Measurements from ENCODE around the gene SLC27A5. TPM values are rescaled to one million over a fixed set of nuclear protein-coding genes. Genes with fewer than 3 reads are reported as not detected.

The SLC27A5 gene
- total and polyA plus RNA-seq, 8 donors, result 0.87 to 18.4 (median 3.3) TPM; not detected in 1

- H3K36me3 ChIP-seq, result peaks cover 15 to 19% (median 17%) of the 10 kb centered on the region in 4 donors
- TF ChIP-seq CTCF (IDR thresholded peaks at IDR 0.05) (no peak), EP300 (IDR thresholded peaks at IDR 0.05) (no peak), POLR2AphosphoS5 (IDR thresholded peaks at IDR 0.05) (no peak), POLR2A (IDR thresholded peaks at IDR 0.05) (no peak)
- intact Hi-C loops (cut with DNase I; ENCODE audit: low total_unique reads), result no loop called here
- peaks cover 57 to 70% (median 66%) of the 10 kb centered on the region in 4 donors for H3K4me1 ChIP-seq
- H3K27me3 ChIP-seq, result peaks cover 0 to 20% (median 9%) of the 10 kb centered on the region in 3 donors
- peak overlapping the region; percentile 72 to 88 (median 80) for H3K4me3 ChIP-seq
- H3K9me3 ChIP-seq, result no peaks in the 10 kb centered on the region
- H3K27ac ChIP-seq, result peak overlapping the region; percentile 100
- 76 to 80% (median 76%) methylated on average over 8 of the region's 8 CpGs for WGBS, 5 donors
- no peak for DNase-seq
Observed at GRCh38 chr19:58560007-58560887, 48.5 kb upstream of the SLC27A5 start.

- WGBS, 5 donors, result 1 to 2% (median 1%) methylated on average over 22 to 33 of the region's 33 CpGs
- H3K4me3 ChIP-seq, result peak overlapping the region; percentile 72 to 88 (median 80)
- no peak for TF ChIP-seq EP300 (IDR thresholded peaks at IDR 0.05)
- no peak for TF ChIP-seq CTCF (IDR thresholded peaks at IDR 0.05)
- peak; percentile 63 to 85 (median 82) for TF ChIP-seq POLR2AphosphoS5 (IDR thresholded peaks at IDR 0.05)
- TF ChIP-seq POLR2A (IDR thresholded peaks at IDR 0.05), result peak in 2 of 4 donors; percentile 53 to 62
- DNase-seq, result peak; percentile 88 to 97
- H3K4me1 ChIP-seq, result peaks cover 58 to 73% (median 71%) of the 10 kb centered on the region in 4 donors
- H3K9me3 ChIP-seq, result no peaks in the 10 kb centered on the region
- peaks cover 15 to 19% (median 17%) of the 10 kb centered on the region in 4 donors for H3K36me3 ChIP-seq
- H3K27ac ChIP-seq, result peak overlapping the region; percentile 100
- intact Hi-C loops (cut with DNase I; ENCODE audit: low total_unique reads), result no loop called here
- H3K27me3 ChIP-seq, result peaks cover 0 to 20% (median 9%) of the 10 kb centered on the region in 3 donors
Observed at GRCh38 chr19:58559275-58560006, 47.6 kb upstream of the SLC27A5 start.

- WGBS, 5 donors, result 0 to 1% (median 0%) methylated on average over 21 to 76 of the region's 76 CpGs
- Histone ChIP-seq H3K4me3 (peak overlapping the region; percentile 72 to 88 (median 80)), H3K9me3 (no peaks in the 10 kb centered on the region), H3K27me3 (peaks cover 0 to 20% (median 9%) of the 10 kb centered on the region in 3 donors), H3K36me3 (peaks cover 15 to 21% (median 17%) of the 10 kb centered on the region in 4 donors), H3K4me1 (peaks cover 64 to 77% (median 77%) of the 10 kb centered on the region in 4 donors), H3K27ac (peak overlapping the region; percentile 100)
- peak; percentile 99 to 100 for DNase-seq
- TF ChIP-seq POLR2AphosphoS5 (IDR thresholded peaks at IDR 0.05) (peak; percentile 58 to 69 (median 65)), EP300 (IDR thresholded peaks at IDR 0.05) (no peak), CTCF (IDR thresholded peaks at IDR 0.05) (peak in 1 of 7 experiments; percentile 8), POLR2A (IDR thresholded peaks at IDR 0.05) (no peak)
- intact Hi-C loops (cut with DNase I; ENCODE audit: low total_unique reads), result no loop called here
Observed at GRCh38 chr19:58558623-58559274, 47.0 kb upstream of the SLC27A5 start.
